Activated CD8-positive, alpha-beta T cell treated with anti-CD3 and anti-CD28 coated beads for 36 hours (primary cell): ENCODE results near the gene SYCP3. TPM values are rescaled to one million over a fixed set of nuclear protein-coding genes. Genes with fewer than 3 reads are reported as not detected.

Experiments used
- ATAC-seq: fragments of 200-7000 bp; cut with Tn5 transposase; one replicate; pipeline ENCODE4 v1.10.0; 2021; ENCODE audit warnings: mild to moderate bottlenecking, moderate library complexity
- CTCF ChIA-PET: fragments of 350-600 bp; sonication (Branson Sonifier 250); formaldehyde crosslinking; loops from one replicate; lab custom pipeline; 2021; ENCODE audit warnings: antibody characterized with exemption; lab: Charles Lee
- POLR2A ChIA-PET: fragments of 350-600 bp; sonication (Branson Sonifier 250); formaldehyde crosslinking; loops from one replicate; lab custom pipeline; 2021; ENCODE audit warnings: antibody characterized with exemption; lab: Charles Lee
- DNase-seq: peaks from one replicate; pipeline ENCODE4 v3.0.0-alpha.2; 2020
- H3K27ac Mint-ChIP-seq: one replicate; pipeline ENCODE4 v1.8.0; 2021; ENCODE audit warnings: mild to moderate bottlenecking, mixed read lengths
- H3K27me3 Mint-ChIP-seq: one replicate; pipeline ENCODE4 v1.8.0; 2021; ENCODE audit warnings: mixed read lengths
- H3K36me3 Mint-ChIP-seq: one replicate; pipeline ENCODE4 v1.8.0; 2021; ENCODE audit warnings: low read depth, mixed read lengths
- H3K4me1 Mint-ChIP-seq: one replicate; pipeline ENCODE4 v1.8.0; 2021; ENCODE audit warnings: low read depth, mixed read lengths
- H3K4me3 Mint-ChIP-seq: one replicate; pipeline ENCODE4 v1.8.0; 2021; ENCODE audit warnings: mild to moderate bottlenecking, moderate library complexity, mixed read lengths
- H3K9me3 Mint-ChIP-seq: one replicate; pipeline ENCODE4 v1.8.0; 2021; ENCODE audit warnings: mixed read lengths
- intact Hi-C: fragments of 100-400 bp; cut with micrococcal nuclease; formaldehyde crosslinking; loops from one replicate; pipeline ENCODE4 v1.10.0; 2022
- total RNA-seq, 2 experiments: library from RNA; stranded (reverse); gene quantifications; one replicate each; pipeline ENCODE4 v1.2.3, GENCODE V29; 2021
- TF ChIP-seq, protein P1 (sequence below): fragments of 200-600 bp; IDR thresholded peaks from one replicate; pipeline ENCODE4 v1.8.0; 2022; ENCODE audit warnings: antibody characterized with exemption, mild to moderate bottlenecking

Gene SYCP3
- total RNA-seq, 2 experiments from 2014 or later = 0.09 to 0.36 TPM

- ChIA-PET CTCF (interaction anchor here (0.6 to 3.4 kb wide), 21 partner anchors 8 to 351 kb away, joined by 3 to 36 read pairs (median 4); no protein-coding TSS in a partner anchor), POLR2A (interaction anchor here (0.6 kb wide), 1 partner anchor 147 kb away, joined by 4 read pairs; no protein-coding TSS in a partner anchor)
- H3K36me3 Mint-ChIP-seq = peaks cover 14% of the 10 kb centered on the region
- H3K4me3 Mint-ChIP-seq = no peak overlapping the region
- TF ChIP-seq, protein P1, sequence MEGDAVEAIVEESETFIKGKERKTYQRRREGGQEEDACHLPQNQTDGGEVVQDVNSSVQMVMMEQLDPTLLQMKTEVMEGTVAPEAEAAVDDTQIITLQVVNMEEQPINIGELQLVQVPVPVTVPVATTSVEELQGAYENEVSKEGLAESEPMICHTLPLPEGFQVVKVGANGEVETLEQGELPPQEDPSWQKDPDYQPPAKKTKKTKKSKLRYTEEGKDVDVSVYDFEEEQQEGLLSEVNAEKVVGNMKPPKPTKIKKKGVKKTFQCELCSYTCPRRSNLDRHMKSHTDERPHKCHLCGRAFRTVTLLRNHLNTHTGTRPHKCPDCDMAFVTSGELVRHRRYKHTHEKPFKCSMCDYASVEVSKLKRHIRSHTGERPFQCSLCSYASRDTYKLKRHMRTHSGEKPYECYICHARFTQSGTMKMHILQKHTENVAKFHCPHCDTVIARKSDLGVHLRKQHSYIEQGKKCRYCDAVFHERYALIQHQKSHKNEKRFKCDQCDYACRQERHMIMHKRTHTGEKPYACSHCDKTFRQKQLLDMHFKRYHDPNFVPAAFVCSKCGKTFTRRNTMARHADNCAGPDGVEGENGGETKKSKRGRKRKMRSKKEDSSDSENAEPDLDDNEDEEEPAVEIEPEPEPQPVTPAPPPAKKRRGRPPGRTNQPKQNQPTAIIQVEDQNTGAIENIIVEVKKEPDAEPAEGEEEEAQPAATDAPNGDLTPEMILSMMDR = peak; percentile 72
- no peaks in the 10 kb centered on the region for H3K9me3 Mint-ChIP-seq
- intact Hi-C loops = loop anchor here (10.0 kb wide), 1 partner anchor 345 kb away; no protein-coding TSS in a partner anchor
- H3K4me1 Mint-ChIP-seq = no peaks in the 10 kb centered on the region
- no peaks in the 10 kb centered on the region for H3K27me3 Mint-ChIP-seq
- DNase-seq (no peak), ATAC-seq (peak; percentile 70)
- H3K27ac Mint-ChIP-seq = no peak overlapping the region
These were observed 20.3 kb upstream of the SYCP3 start for GRCh38 chr12:101759396-101760047.

- no peaks in the 10 kb centered on the region for H3K27me3 Mint-ChIP-seq
- no peaks in the 10 kb centered on the region for H3K9me3 Mint-ChIP-seq
- H3K4me3 Mint-ChIP-seq = no peak overlapping the region
- intact Hi-C loops = loop anchor here (10.0 kb wide), 1 partner anchor 335 kb away; no protein-coding TSS in a partner anchor
- no peaks in the 10 kb centered on the region for H3K4me1 Mint-ChIP-seq
- DNase-seq = no peak
- TF ChIP-seq, protein P1 = no peak
- CTCF ChIA-PET = no interaction called here
- H3K27ac Mint-ChIP-seq = no peak overlapping the region
- POLR2A ChIA-PET = no interaction called here
- no peak for ATAC-seq
- peaks cover 33% of the 10 kb centered on the region for H3K36me3 Mint-ChIP-seq
These were observed 10.9 kb upstream of the SYCP3 start for GRCh38 chr12:101750152-101750551.

DNA sequence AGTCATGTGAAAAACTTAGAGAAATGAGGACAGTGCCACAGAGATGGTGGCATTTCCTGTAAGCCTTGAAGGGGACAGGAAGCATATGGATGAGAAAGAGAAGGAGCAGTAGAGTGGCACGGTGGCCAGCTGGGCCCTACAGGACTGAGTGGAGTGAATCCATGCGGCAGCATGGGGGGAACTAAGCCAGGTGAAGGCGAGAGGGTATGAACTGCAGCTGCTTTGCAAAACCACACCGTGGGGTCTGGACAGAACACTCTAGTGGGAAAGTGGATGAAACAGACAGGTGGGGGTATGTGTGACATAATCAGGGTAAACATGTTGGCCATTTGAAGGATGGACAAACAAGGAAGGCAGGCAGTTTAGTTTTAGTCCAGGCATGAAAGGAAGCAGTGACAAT, 10.4 kb upstream of the SYCP3 start:
- H3K9me3 Mint-ChIP-seq = no peaks in the 10 kb centered on the region
- H3K4me1 Mint-ChIP-seq = no peaks in the 10 kb centered on the region
- intact Hi-C loops = loop anchor here (10.0 kb wide), 2 partner anchors 255 to 335 kb away; no protein-coding TSS in a partner anchor
- ATAC-seq (no peak), DNase-seq (no peak)
- CTCF ChIA-PET = no interaction called here
- no peaks in the 10 kb centered on the region for H3K27me3 Mint-ChIP-seq
- peaks cover 33% of the 10 kb centered on the region for H3K36me3 Mint-ChIP-seq
- peak overlapping the region; percentile 13 for H3K27ac Mint-ChIP-seq
- POLR2A ChIA-PET = no interaction called here
- TF ChIP-seq, protein P1 = no peak
- H3K4me3 Mint-ChIP-seq = no peak overlapping the region

DNA sequence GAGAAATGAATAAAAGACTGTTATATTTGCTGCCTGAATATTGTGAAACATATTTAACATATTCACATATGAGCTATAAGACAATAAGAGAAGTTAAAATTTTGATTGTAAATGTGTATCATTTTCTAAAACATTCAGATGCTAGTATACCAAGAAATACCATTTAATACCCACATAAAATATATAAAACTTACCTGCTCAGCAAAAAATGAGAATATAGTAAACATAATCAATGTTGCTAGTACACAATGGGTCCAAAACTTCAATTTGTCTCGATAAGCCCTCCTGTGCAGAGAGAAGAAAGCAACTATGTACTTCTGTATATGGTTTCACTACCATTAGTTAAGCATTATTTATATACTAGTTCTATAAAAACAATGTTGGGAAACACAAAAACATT, 9.6 kb upstream of the SYCP3 start:
- CTCF ChIA-PET = interaction anchor here (1.0 kb wide), 1 partner anchor 91 kb away, joined by 6 read pairs; no protein-coding TSS in a partner anchor
- TF ChIP-seq, protein P1 = no peak
- intact Hi-C loops = loop anchor here (10.0 kb wide), 1 partner anchor 254 kb away; no protein-coding TSS in a partner anchor
- POLR2A ChIA-PET = no interaction called here
- Mint-ChIP-seq H3K4me3 (no peak overlapping the region), H3K4me1 (peaks cover 3% of the 10 kb centered on the region), H3K27me3 (no peaks in the 10 kb centered on the region), H3K36me3 (peaks cover 33% of the 10 kb centered on the region), H3K27ac (no peak overlapping the region), H3K9me3 (no peaks in the 10 kb centered on the region)
- no peak for DNase-seq
- no peak for ATAC-seq

DNA sequence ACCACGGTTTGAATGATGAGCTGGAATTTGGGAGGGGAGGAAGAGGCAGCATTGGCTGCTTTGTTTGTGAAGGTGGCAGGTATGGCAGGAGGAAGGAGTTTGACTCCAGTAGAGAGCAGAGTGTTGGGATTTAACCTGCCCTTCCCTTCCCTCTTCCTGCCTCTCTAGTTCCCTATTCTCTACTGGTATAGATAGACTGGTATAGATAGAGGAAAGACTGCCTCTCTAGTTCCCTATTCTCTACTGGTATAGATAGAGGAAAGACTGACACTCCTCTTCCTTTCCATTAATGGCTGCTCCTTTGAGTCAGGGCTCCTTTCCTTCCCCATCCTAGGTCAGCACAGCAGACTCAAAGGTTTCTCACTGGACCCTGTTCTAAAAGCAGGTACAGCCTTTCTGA, 8.4 kb upstream of the SYCP3 start:
- ATAC-seq = no peak
- CTCF ChIA-PET = interaction anchor here (1.1 kb wide), 1 partner anchor 93 kb away, joined by 4 read pairs; no protein-coding TSS in a partner anchor

More for the DNA sequence above, 8.4 kb upstream of the SYCP3 start:
- intact Hi-C loops = loop anchor here (10.0 kb wide), 1 partner anchor 253 kb away; no protein-coding TSS in a partner anchor
- H3K36me3 Mint-ChIP-seq = peaks cover 35% of the 10 kb centered on the region
- peaks cover 10% of the 10 kb centered on the region for H3K4me1 Mint-ChIP-seq
- H3K4me3 Mint-ChIP-seq = no peak overlapping the region
- no peaks in the 10 kb centered on the region for H3K27me3 Mint-ChIP-seq
- TF ChIP-seq, protein P1 = no peak
- POLR2A ChIA-PET = no interaction called here
- H3K27ac Mint-ChIP-seq = no peak overlapping the region
- DNase-seq = no peak
- H3K9me3 Mint-ChIP-seq = no peaks in the 10 kb centered on the region
